Astrocyte (in vitro differentiated cells and primary cell): ENCODE results near the gene MRPL19. TPM values are rescaled to one million over a fixed set of nuclear protein-coding genes. Genes with fewer than 3 reads are reported as not detected.

Experiments
- DNase-seq: peaks from one replicate; pipeline ENCODE4 v3.0.0-alpha.2; 2010; ENCODE audit warnings: low read depth
- FAIRE-seq: peaks from 2 replicates; lab custom pipeline; 2011; peaks lifted over from hg19 to GRCh38; lab: Jason Lieb, UNC
- H2AFZ ChIP-seq: 2 replicates; pipeline ENCODE4 v1.6.0; 2012; ENCODE audit warnings: low read depth, low read length, inconsistent platforms
- H3K27ac ChIP-seq: 2 replicates; pipeline ENCODE4 v1.5.1; 2011; ENCODE audit warnings: low read depth, low read length, inconsistent platforms
- H3K27me3 ChIP-seq: 2 replicates; pipeline ENCODE4 v1.6.0; 2011; ENCODE audit warnings: low read length, inconsistent platforms; ENCODE audit not compliant: insufficient read depth
- H3K36me3 ChIP-seq: 2 replicates; pipeline ENCODE4 v1.5.1; 2011; ENCODE audit warnings: low read length, inconsistent platforms; ENCODE audit not compliant: insufficient read depth
- H3K4me1 ChIP-seq: 2 replicates; pipeline ENCODE4 v1.5.1; 2011; ENCODE audit warnings: low read length, inconsistent platforms; ENCODE audit not compliant: insufficient read depth
- H3K4me2 ChIP-seq: 2 replicates; pipeline ENCODE4 v1.6.0; 2012; ENCODE audit warnings: low read length, inconsistent platforms
- H3K4me3 ChIP-seq: 2 replicates; pipeline ENCODE4 v1.5.1; 2011; ENCODE audit warnings: low read depth, mild to moderate bottlenecking, low read length, inconsistent platforms; ENCODE audit not compliant: insufficient read depth
- H3K79me2 ChIP-seq: 2 replicates; pipeline ENCODE4 v1.6.0; 2012; ENCODE audit warnings: mild to moderate bottlenecking, low read length, inconsistent platforms; ENCODE audit not compliant: insufficient read depth
- H3K9ac ChIP-seq: 2 replicates; pipeline ENCODE4 v1.6.0; 2012; ENCODE audit warnings: mild to moderate bottlenecking, low read length, inconsistent platforms
- H3K9me3 ChIP-seq: 2 replicates; pipeline ENCODE4 v1.5.1; 2012; ENCODE audit warnings: low read depth, mild to moderate bottlenecking, low read length, inconsistent platforms; ENCODE audit not compliant: insufficient read depth
- H4K20me1 ChIP-seq: 2 replicates; pipeline ENCODE4 v1.6.0; 2012; ENCODE audit warnings: low read length, inconsistent platforms; ENCODE audit not compliant: insufficient read depth
- H3K27ac Mint-ChIP-seq: one replicate; pipeline ENCODE4 v1.8.0; 2021; ENCODE audit warnings: mild to moderate bottlenecking, mixed read lengths; ENCODE audit not compliant: unreplicated experiment
- H3K27me3 Mint-ChIP-seq: one replicate; pipeline ENCODE4 v1.8.0; 2021; ENCODE audit warnings: low read depth, mixed read lengths; ENCODE audit not compliant: unreplicated experiment
- H3K36me3 Mint-ChIP-seq: one replicate; pipeline ENCODE4 v1.8.0; 2021; ENCODE audit warnings: low read depth, mixed read lengths; ENCODE audit not compliant: unreplicated experiment
- H3K4me1 Mint-ChIP-seq: one replicate; pipeline ENCODE4 v1.8.0; 2021; ENCODE audit warnings: low read depth, mixed read lengths; ENCODE audit not compliant: unreplicated experiment
- H3K4me3 Mint-ChIP-seq: one replicate; pipeline ENCODE4 v1.8.0; 2021; ENCODE audit warnings: mild to moderate bottlenecking, moderate library complexity, mixed read lengths; ENCODE audit not compliant: unreplicated experiment
- H3K9me3 Mint-ChIP-seq: one replicate; pipeline ENCODE4 v1.8.0; 2021; ENCODE audit warnings: mild to moderate bottlenecking, mixed read lengths; ENCODE audit not compliant: unreplicated experiment
- EZH2 ChIP-seq: IDR thresholded peaks from 2 replicates; pipeline ENCODE4 v1.6.1; 2012; ENCODE audit warnings: mild to moderate bottlenecking, low read length, inconsistent platforms; ENCODE audit not compliant: insufficient read depth
- total RNA-seq: library from RNA; stranded (reverse); gene quantifications from 2 replicates; pipeline ENCODE4 v1.2.1, GENCODE V29; 2021
- TF ChIP-seq, protein P1 (sequence below): IDR thresholded peaks from 2 replicates; pipeline ENCODE4 v1.5.1; 2011; ENCODE audit warnings: low read depth, mild to moderate bottlenecking, inconsistent platforms, low read length, moderate library complexity; ENCODE audit not compliant: insufficient read depth

Gene MRPL19
- total RNA-seq, 1 donor from 2014 or later, result 58.8 TPM

DNA sequence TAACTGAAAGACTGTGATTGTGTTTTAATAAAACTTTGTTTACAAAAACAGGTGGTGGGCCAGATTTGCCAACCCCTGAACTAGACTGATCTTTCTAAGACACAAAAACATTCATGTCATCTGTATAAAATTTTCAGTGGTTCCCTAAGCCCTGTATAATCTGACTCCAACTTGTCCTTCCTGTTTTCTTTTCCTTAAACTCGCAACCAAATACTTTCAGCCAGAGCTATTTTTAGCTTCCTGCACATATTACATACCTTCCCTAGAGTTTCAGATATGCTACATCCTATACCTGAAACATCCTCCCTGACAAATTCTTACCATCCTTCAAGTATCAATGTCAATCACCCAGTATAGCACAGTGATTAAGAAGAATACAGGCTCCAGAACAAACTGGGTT lies 59.3 kb downstream of the MRPL19 start:
- H3K4me2 ChIP-seq, result peak overlapping the region; percentile 52
- H2AFZ ChIP-seq, result no peak overlapping the region
- no peak overlapping the region for H3K27ac Mint-ChIP-seq

DNA sequence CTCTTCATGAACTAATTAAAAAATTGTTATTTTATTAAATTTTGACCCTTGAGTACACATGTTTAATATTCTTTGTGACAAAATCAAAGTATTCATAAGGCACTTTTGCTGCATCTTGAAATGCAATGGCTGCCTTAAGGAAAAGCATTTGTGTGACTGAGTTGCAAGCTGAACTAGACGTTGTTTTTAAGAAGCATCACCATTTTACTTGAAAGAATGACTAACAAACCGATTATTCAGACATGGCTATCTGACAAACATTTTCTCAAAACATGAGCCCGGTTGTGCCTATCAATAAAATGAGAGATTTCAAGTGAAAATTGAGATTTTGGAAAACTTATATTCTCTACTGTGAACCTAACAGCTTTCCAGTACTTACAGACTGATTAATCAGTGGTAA lies 61.3 kb downstream of the MRPL19 start:
- peak; percentile 29 for FAIRE-seq
- Mint-ChIP-seq H3K4me3 (no peak overlapping the region), H3K27ac (no peak overlapping the region), H3K36me3 (no peaks in the 10 kb centered on the region), H3K27me3 (no peaks in the 10 kb centered on the region), H3K9me3 (peaks cover 1% of the 10 kb centered on the region), H3K4me1 (peaks cover 12% of the 10 kb centered on the region)
- Histone ChIP-seq H4K20me1 (no peaks in the 10 kb centered on the region), H3K9me3 (no peaks in the 10 kb centered on the region), H2AFZ (no peak overlapping the region), H3K27ac (no peak overlapping the region), H3K4me1 (peaks cover 18% of the 10 kb centered on the region), H3K27me3 (no peaks in the 10 kb centered on the region), H3K36me3 (no peaks in the 10 kb centered on the region), H3K79me2 (peaks cover 29% of the 10 kb centered on the region), H3K4me2 (no peak overlapping the region), H3K9ac (no peak overlapping the region), H3K4me3 (no peak overlapping the region)
- TF ChIP-seq EZH2, result no peak
- TF ChIP-seq, protein P1, sequence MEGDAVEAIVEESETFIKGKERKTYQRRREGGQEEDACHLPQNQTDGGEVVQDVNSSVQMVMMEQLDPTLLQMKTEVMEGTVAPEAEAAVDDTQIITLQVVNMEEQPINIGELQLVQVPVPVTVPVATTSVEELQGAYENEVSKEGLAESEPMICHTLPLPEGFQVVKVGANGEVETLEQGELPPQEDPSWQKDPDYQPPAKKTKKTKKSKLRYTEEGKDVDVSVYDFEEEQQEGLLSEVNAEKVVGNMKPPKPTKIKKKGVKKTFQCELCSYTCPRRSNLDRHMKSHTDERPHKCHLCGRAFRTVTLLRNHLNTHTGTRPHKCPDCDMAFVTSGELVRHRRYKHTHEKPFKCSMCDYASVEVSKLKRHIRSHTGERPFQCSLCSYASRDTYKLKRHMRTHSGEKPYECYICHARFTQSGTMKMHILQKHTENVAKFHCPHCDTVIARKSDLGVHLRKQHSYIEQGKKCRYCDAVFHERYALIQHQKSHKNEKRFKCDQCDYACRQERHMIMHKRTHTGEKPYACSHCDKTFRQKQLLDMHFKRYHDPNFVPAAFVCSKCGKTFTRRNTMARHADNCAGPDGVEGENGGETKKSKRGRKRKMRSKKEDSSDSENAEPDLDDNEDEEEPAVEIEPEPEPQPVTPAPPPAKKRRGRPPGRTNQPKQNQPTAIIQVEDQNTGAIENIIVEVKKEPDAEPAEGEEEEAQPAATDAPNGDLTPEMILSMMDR, result no peak
- DNase-seq, result peak; percentile 18

More for the DNA sequence above, 59.3 kb downstream of the MRPL19 start:
- H3K4me3 Mint-ChIP-seq, result no peak overlapping the region
- peaks cover 8% of the 10 kb centered on the region for H3K4me1 Mint-ChIP-seq
- H3K4me1 ChIP-seq, result peaks cover 13% of the 10 kb centered on the region
- no peaks in the 10 kb centered on the region for H3K27me3 Mint-ChIP-seq
- FAIRE-seq (no peak), DNase-seq (peak; percentile 4)
- no peaks in the 10 kb centered on the region for H3K9me3 ChIP-seq
- H3K36me3 Mint-ChIP-seq, result peaks cover 3% of the 10 kb centered on the region
- H3K9ac ChIP-seq, result no peak overlapping the region
- peaks cover under 1% of the 10 kb centered on the region for H3K36me3 ChIP-seq
- H3K27ac ChIP-seq, result no peak overlapping the region
- peaks cover 29% of the 10 kb centered on the region for H3K79me2 ChIP-seq
- H4K20me1 ChIP-seq, result no peaks in the 10 kb centered on the region
- H3K9me3 Mint-ChIP-seq, result no peaks in the 10 kb centered on the region
- H3K4me3 ChIP-seq, result no peak overlapping the region
- TF ChIP-seq, protein P1, result no peak
- no peak for TF ChIP-seq EZH2
- no peaks in the 10 kb centered on the region for H3K27me3 ChIP-seq

DNA sequence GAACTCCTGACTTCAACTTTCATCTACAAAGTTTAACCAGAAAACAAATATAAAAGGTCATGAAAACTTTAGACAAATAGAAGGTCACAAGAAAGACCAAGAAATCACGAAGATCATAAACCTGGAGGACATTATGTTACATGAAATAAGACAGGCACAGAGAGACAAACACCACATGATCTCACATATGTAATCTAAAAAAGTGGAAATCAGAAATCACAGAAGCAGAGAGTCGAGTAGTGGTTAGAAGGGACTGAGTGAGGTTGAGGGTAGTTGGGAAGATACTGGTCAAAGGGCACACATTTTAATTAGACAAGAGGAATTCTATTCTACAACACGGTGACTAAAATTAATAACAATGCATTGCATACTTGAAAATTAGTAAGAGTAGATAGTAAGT lies 62.7 kb downstream of the MRPL19 start:
- Histone ChIP-seq H3K9ac (no peak overlapping the region), H3K36me3 (no peaks in the 10 kb centered on the region), H3K4me2 (peak overlapping the region; percentile 96), H3K27me3 (no peaks in the 10 kb centered on the region), H3K4me3 (peak overlapping the region; percentile 7), H3K79me2 (peaks cover 29% of the 10 kb centered on the region), H2AFZ (no peak overlapping the region), H3K9me3 (no peaks in the 10 kb centered on the region), H3K4me1 (peaks cover 18% of the 10 kb centered on the region), H4K20me1 (no peaks in the 10 kb centered on the region), H3K27ac (no peak overlapping the region)
- no peak for FAIRE-seq
- no peak for TF ChIP-seq EZH2
- TF ChIP-seq, protein P1, result no peak
- Mint-ChIP-seq H3K4me1 (peaks cover 12% of the 10 kb centered on the region), H3K36me3 (no peaks in the 10 kb centered on the region), H3K4me3 (peak overlapping the region; percentile 66), H3K27me3 (no peaks in the 10 kb centered on the region), H3K27ac (no peak overlapping the region), H3K9me3 (peaks cover 1% of the 10 kb centered on the region)
- no peak for DNase-seq
